SU-DHL-6 (cell line): Measurements from ENCODE around the gene SEMA5A.

Experiments
- EZH2phosphoT487 ChIP-seq: fragments of 200-600 bp; sonication (generic), shearing (Covaris generic); conservative IDR thresholded peaks from 2 replicates; pipeline ENCODE4 v1.6.1; 2018; ENCODE audit warnings: mild to moderate bottlenecking, antibody characterized with exemption, low read length, moderate library complexity, mixed read lengths
- TF ChIP-seq, protein P1 (sequence below): fragments of 200-600 bp; sonication (generic); IDR thresholded peaks from one replicate; pipeline ENCODE4 v1.5.1; 2017; ENCODE audit warnings: antibody characterized with exemption, mild to moderate bottlenecking, low read length, moderate library complexity; ENCODE audit not compliant: insufficient read depth, poor library complexity, severe bottlenecking

DNA sequence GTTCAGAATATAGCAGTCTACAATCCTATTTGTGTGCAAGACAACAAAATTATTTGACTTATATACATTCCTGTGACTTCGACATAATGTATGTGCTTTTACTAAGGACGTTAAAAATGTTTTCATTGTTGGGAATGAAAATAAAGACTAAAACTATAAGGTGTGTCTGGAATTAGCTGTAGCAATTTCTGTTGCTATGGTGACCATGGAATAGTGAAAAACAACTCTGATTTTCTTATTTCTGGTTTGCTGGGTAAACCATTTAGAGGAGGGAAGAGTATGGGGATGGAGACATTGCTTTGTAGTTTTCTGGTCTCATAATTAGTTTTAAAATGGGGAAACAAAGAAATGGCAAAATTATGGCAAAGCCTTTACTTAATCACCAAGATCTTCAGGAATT lies 343.2 kb downstream of the SEMA5A start:
- TF ChIP-seq, protein P1, sequence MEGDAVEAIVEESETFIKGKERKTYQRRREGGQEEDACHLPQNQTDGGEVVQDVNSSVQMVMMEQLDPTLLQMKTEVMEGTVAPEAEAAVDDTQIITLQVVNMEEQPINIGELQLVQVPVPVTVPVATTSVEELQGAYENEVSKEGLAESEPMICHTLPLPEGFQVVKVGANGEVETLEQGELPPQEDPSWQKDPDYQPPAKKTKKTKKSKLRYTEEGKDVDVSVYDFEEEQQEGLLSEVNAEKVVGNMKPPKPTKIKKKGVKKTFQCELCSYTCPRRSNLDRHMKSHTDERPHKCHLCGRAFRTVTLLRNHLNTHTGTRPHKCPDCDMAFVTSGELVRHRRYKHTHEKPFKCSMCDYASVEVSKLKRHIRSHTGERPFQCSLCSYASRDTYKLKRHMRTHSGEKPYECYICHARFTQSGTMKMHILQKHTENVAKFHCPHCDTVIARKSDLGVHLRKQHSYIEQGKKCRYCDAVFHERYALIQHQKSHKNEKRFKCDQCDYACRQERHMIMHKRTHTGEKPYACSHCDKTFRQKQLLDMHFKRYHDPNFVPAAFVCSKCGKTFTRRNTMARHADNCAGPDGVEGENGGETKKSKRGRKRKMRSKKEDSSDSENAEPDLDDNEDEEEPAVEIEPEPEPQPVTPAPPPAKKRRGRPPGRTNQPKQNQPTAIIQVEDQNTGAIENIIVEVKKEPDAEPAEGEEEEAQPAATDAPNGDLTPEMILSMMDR: no peak
- no peak for TF ChIP-seq EZH2phosphoT487
